ENCODE data around the gene IGFBP1.
"Not testable (repeated sequence)": the region's sequence is repeated elsewhere in the genome, so short reads cannot be mapped to it uniquely, and the experiment has no call there.

IGFBP1 gene

DNA sequence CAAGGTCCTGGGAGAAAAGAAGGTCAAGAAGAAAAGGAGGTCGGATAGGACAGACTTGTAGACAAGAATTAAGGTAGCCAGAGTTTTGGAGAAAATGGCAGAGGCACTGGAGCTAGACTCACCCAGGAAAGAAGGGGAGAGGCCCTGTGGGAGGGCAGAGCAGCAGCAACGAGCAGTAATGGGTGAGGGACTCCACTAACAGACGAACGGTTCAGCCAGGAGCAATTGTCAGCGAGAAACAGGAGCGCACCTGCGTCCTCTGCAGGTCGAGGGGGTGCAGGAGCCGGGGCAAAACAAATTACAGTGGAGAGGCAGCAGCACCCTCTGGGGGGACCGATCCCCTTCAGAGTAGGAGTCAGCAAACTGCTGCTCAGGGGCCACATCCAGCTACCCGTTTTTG is 51.3 kb downstream of the IGFBP1 start:
- FAIRE-seq, result no peak

- FAIRE-seq, result not testable (repeated sequence)
Observed at GRCh38 chr7:45940237-45940781, 52.0 kb downstream of the IGFBP1 start.

DNA sequence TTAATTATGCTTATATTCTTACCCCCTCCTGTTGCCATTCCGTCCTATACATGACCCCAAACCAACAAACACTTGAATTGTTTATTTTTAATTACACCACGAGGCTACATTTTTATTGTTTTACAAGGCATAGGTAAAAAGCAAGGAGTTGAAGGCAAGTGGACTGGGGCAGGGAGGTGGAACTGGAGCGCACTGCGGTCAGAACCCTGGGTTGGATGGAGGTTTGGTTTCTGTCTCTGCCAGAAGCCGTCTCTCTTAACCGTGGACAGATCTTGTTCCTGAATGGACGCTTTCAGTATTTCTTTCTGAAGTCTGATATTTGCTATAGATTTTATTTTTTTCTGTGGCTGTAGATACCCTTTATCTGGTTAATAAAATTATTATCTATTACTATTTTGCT is 52.7 kb downstream of the IGFBP1 start:
- FAIRE-seq, result no peak

Data from endometrium (tissue), 2 donors.